Adrenal gland (tissue), 5 donors: ENCODE measurements around the gene PLXNA4.

Experiments used
- CTCF ChIP-seq, 6 experiments: fragments of 450-650 bp in 4 of 6; fragments of 200-600 bp in 2 of 6; sonication (generic) in 1 of 6; IDR thresholded peaks; 1 replicate in 5 of 6; 2 replicates in 1 of 6; pipeline versions ENCODE4 v1.5.1 to v1.8.0; 2016 to 2021; ENCODE audit warnings: antibody characterized with exemption in 6 of 6, mild to moderate bottlenecking in 2 of 6, moderate library complexity in 1 of 6
- POLR2A ChIP-seq, 2 donors: fragments of 450-650 bp; IDR thresholded peaks; one replicate each; pipeline ENCODE4 v1.6.1; 2017; ENCODE audit warnings: antibody characterized with exemption in 2 of 2, mild to moderate bottlenecking in 2 of 2, moderate library complexity in 1 of 2
- donor health status: DM: no; HTN: no; CAD: no.

DNA sequence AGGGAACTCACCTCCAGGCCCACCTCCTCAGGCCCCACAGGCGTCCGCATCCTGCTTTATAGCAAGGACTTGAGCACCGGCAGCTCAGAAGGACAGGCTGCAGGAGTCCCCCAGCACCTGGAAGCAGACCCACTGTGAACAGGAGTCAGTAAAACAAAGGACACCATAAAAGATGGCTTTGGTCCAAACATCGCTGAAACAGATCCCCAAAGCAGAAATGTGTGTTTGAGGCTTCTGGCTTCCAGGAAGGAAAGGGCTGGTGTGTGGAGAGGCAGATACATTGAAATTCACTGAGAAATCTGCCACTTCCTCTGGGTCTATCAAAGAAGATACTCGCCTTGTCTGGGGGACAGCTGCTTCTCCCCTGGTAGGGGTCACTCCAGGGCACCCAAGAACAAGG, 286.2 kb downstream of the PLXNA4 start:
- TF ChIP-seq CTCF (IDR thresholded peaks at IDR 0.05): no peak
- TF ChIP-seq POLR2A (IDR thresholded peaks at IDR 0.05): no peak
